GM10248 (cell line): Measurements from ENCODE around the gene DCHS2.

Experiments
- CTCF ChIA-PET: fragments of 300-600 bp; sonication (Branson Sonifier 250); formaldehyde crosslinking; extraction: SDS; loops from one replicate; lab custom pipeline; 2021; ENCODE audit warnings: antibody characterized with exemption; lab: Yijun Ruan, JAX
- POLR2A ChIA-PET: fragments of 350-650 bp; sonication (Branson Sonifier 250); formaldehyde crosslinking; extraction: SDS; loops from one replicate; lab custom pipeline; 2020; ENCODE audit warnings: antibody characterized with exemption; lab: Yijun Ruan, JAX
- DNase-seq: peaks from one replicate; pipeline ENCODE4 v3.0.0; 2012; ENCODE audit errors: extremely low spot score
- TF ChIP-seq, protein P1 (sequence below): IDR thresholded peaks from 2 replicates; pipeline ENCODE4 v1.5.1; 2012; ENCODE audit warnings: mild to moderate bottlenecking, low read depth; ENCODE audit errors: extremely low read depth, missing control alignments, control extremely low read depth

Gene DCHS2

GRCh38 chr4:154343651-154344050, 147.9 kb downstream of the DCHS2 start:
- DNase-seq: no peak
- CTCF ChIA-PET: no interaction called here
- POLR2A ChIA-PET: no interaction called here
- TF ChIP-seq, protein P1, sequence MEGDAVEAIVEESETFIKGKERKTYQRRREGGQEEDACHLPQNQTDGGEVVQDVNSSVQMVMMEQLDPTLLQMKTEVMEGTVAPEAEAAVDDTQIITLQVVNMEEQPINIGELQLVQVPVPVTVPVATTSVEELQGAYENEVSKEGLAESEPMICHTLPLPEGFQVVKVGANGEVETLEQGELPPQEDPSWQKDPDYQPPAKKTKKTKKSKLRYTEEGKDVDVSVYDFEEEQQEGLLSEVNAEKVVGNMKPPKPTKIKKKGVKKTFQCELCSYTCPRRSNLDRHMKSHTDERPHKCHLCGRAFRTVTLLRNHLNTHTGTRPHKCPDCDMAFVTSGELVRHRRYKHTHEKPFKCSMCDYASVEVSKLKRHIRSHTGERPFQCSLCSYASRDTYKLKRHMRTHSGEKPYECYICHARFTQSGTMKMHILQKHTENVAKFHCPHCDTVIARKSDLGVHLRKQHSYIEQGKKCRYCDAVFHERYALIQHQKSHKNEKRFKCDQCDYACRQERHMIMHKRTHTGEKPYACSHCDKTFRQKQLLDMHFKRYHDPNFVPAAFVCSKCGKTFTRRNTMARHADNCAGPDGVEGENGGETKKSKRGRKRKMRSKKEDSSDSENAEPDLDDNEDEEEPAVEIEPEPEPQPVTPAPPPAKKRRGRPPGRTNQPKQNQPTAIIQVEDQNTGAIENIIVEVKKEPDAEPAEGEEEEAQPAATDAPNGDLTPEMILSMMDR: no peak

GRCh38 chr4:154341448-154341847, 150.2 kb downstream of the DCHS2 start:
- CTCF ChIA-PET: interaction anchor here (1.0 to 1.8 kb wide), 2 partner anchors 8 to 11 kb away, joined by 3 to 7 read pairs; no protein-coding TSS in a partner anchor
- no peak for DNase-seq
- TF ChIP-seq, protein P1: no peak
- POLR2A ChIA-PET: no interaction called here

GRCh38 chr4:154335588-154335987, 156.0 kb downstream of the DCHS2 start:
- TF ChIP-seq, protein P1: no peak
- no peak for DNase-seq
- CTCF ChIA-PET: interaction anchor here (1.5 kb wide), 1 partner anchor 22 kb away, joined by 3 read pairs; no protein-coding TSS in a partner anchor
- POLR2A ChIA-PET: no interaction called here

GRCh38 chr4:154332681-154333421, 158.7 kb downstream of the DCHS2 start:
- TF ChIP-seq, protein P1: no peak
- ChIA-PET CTCF (interaction anchor here (1.5 kb wide), 1 partner anchor 10 kb away, joined by 3 read pairs; no protein-coding TSS in a partner anchor), POLR2A (no interaction called here)
- peak; percentile 29 for DNase-seq

DNA sequence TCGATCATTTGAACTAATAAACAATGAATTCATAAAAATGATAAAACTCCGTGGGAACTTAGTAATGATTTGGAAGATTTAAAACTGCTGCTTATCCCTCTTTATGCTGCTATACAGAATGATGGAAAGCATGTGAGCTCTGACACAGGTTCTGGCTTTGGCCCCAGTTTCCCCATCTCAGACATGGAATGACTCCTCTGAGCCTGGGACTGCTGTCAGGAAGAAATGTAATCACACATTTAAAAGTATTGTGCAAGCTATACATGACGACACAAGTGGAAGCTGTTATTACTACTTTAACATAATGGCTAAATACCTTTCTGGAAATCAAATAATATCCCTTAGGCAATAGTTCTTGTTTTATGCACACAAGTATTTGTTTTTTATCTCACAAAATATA, 161.7 kb downstream of the DCHS2 start:
- TF ChIP-seq, protein P1: no peak
- ChIA-PET CTCF (interaction anchor here (1.0 to 2.5 kb wide), 9 partner anchors 9 to 1182 kb away, joined by 3 to 19 read pairs (median 4); no protein-coding TSS in a partner anchor), POLR2A (no interaction called here)
- no peak for DNase-seq

DNA sequence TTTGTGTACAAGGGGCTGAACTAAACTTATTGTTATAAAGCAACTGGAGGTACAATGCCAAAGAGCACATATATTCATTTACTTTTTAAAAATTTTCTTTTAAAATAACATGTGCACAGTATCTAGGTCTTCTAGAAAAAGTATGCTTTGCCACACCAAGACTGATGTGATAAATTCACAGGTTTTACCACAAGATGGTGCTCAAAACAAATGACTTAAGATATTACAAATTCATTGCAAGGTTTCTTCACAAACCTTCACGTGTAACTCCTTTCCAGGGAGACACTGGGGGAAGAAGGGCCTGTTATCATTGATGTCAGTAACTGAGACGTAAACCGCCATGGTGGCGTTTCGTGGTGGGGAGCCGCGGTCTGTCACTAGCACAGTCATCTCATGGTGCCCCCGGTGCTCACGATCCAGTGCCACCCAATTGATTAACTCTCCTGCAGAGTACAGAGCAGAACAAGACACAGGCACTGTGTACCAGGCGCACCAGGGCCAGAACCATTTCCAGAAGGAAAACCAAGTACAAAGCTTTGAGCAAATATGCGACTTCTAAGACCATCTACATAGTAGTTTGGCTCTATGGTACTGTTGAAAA, 162.2 kb downstream of the DCHS2 start:
- ChIA-PET CTCF (interaction anchor here (1.3 to 2.5 kb wide), 7 partner anchors 9 to 293 kb away, joined by 3 to 19 read pairs (median 5); no protein-coding TSS in a partner anchor), POLR2A (no interaction called here)
- DNase-seq: peak; percentile 14
- TF ChIP-seq, protein P1: peak; percentile 32
